Measurements from ENCODE around the gene TTC31. TPM values are rescaled to one million over a fixed set of nuclear protein-coding genes. Genes with fewer than 3 reads are reported as not detected.

The TTC31 gene
- total RNA-seq, 1 donor from 2014 or later: 32.2 TPM

DNA sequence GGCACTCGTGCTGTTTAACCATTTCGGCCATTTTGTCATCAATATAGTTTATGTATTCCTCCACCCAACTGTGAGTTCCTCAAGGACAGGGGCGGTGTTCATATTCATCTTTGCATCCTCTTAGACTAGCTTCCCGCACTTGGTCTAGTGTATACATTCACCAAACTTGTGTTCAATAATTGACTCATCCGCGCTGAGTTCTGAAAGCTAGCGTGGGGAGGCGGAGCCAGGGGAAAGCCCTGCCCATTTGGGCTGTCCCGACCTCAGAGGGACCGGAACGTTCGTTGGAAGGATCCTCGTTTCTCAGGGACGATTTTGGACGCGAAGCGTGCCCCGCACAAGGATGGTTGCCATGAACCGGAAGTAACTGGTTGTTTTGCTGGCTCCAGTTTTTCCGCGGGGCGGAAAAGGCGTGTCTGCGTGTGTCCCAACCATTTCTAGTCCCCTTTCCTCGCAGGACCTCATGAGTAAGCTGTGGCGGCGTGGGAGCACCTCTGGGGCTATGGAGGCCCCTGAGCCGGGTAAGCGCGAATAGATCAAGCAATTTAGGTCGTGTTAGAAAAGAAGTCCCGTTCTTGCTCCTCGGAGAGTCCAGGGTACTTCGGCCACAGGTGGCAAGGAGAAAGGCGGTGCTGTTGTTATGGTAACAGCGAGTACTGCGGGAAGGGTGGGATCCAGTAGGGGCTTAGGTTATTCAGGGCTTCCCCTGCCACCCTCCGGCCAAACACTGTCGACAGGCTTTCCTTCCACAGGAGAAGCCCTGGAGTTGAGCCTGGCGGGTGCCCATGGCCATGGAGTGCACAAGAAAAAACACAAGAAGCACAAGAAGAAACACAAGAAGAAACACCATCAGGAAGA is 28.0 kb upstream of the TTC31 start, which contains the start of gene INO80B:
INO80B (plus strand) TSS at position 434 of the 858 bp plus-strand sequence; CDS start at position 464, 30 bp downstream.
- no peaks in the 10 kb centered on the region for H3K36me3 Mint-ChIP-seq (ENCODE audit: insufficient read depth)
- peak within 1 kb of the TSS; percentile 96 for H3K27ac Mint-ChIP-seq
- DNase-seq (ENCODE audit: low spot score, unreplicated experiment): peak; percentile 93
- H3K4me1 Mint-ChIP-seq (ENCODE audit: low read depth): peaks cover 33% of the 10 kb centered on the region
- no peaks in the 10 kb centered on the region for H3K9me3 Mint-ChIP-seq (ENCODE audit: low read depth)
- TF ChIP-seq, protein P1, sequence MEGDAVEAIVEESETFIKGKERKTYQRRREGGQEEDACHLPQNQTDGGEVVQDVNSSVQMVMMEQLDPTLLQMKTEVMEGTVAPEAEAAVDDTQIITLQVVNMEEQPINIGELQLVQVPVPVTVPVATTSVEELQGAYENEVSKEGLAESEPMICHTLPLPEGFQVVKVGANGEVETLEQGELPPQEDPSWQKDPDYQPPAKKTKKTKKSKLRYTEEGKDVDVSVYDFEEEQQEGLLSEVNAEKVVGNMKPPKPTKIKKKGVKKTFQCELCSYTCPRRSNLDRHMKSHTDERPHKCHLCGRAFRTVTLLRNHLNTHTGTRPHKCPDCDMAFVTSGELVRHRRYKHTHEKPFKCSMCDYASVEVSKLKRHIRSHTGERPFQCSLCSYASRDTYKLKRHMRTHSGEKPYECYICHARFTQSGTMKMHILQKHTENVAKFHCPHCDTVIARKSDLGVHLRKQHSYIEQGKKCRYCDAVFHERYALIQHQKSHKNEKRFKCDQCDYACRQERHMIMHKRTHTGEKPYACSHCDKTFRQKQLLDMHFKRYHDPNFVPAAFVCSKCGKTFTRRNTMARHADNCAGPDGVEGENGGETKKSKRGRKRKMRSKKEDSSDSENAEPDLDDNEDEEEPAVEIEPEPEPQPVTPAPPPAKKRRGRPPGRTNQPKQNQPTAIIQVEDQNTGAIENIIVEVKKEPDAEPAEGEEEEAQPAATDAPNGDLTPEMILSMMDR (IDR thresholded peaks at IDR 0.05; ENCODE audit: unreplicated experiment): no peak
- H3K27me3 Mint-ChIP-seq: peaks cover 4% of the 10 kb centered on the region
- peak within 1 kb of the TSS; percentile 89 for H3K4me3 Mint-ChIP-seq (ENCODE audit: low read depth)

DNA sequence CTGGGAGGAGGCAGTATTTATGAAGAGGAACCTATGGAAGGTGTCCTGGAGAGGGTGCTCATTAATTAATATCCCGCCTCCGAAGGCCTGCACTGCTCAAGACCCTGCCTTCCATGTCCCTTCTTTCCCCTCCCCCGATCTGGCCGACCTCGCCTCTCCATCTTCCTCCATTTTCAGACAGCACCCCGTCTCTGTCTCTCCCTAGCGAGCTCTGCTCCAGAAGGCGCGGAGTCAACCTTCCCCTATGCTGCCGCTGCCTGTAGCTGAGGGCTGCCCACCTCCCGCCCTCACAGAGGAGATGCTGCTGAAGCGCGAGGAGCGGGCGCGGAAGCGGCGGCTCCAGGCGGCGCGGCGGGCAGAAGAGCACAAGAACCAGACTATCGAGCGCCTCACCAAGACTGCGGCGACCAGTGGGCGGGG is 25.7 kb upstream of the TTC31 start:
- peaks cover 33% of the 10 kb centered on the region for H3K4me1 Mint-ChIP-seq (ENCODE audit: low read depth)
- H3K27me3 Mint-ChIP-seq: peaks cover 4% of the 10 kb centered on the region
- no peaks in the 10 kb centered on the region for H3K9me3 Mint-ChIP-seq (ENCODE audit: low read depth)
- peak overlapping the region; percentile 89 for H3K4me3 Mint-ChIP-seq (ENCODE audit: low read depth)
- H3K36me3 Mint-ChIP-seq (ENCODE audit: insufficient read depth): peaks cover 1% of the 10 kb centered on the region
- peak overlapping the region; percentile 96 for H3K27ac Mint-ChIP-seq
- no peak for DNase-seq (ENCODE audit: low spot score, unreplicated experiment)
- TF ChIP-seq, protein P1 (IDR thresholded peaks at IDR 0.05; ENCODE audit: unreplicated experiment): no peak

DNA sequence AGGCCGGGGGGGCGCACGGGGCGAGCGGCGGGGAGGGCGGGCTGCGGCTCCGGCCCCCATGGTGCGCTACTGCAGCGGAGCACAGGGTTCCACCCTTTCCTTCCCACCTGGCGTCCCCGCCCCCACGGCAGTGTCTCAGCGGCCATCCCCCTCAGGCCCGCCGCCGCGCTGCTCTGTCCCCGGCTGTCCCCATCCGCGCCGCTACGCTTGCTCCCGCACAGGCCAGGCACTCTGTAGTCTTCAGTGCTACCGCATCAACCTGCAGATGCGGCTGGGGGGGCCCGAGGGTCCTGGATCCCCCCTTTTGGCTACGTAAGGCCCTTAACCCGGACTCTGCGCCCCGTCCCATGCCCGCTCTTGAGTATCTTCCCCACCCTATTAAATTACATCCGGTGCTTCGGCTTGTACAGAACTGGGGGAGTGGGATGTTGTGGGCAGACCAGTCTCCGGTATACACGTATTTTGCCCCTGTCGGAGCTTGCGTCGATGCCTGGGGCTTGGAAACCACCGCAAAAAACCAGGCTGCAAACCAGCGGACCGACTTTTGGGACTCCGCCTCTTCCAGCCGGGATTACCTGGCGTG is 25.2 kb upstream of the TTC31 start:
- peak overlapping the region; percentile 89 for H3K4me3 Mint-ChIP-seq (ENCODE audit: low read depth)
- peaks cover 1% of the 10 kb centered on the region for H3K36me3 Mint-ChIP-seq (ENCODE audit: insufficient read depth)
- peaks cover 4% of the 10 kb centered on the region for H3K27me3 Mint-ChIP-seq
- peak; percentile 67 for DNase-seq (ENCODE audit: low spot score, unreplicated experiment)
- H3K4me1 Mint-ChIP-seq (ENCODE audit: low read depth): peaks cover 33% of the 10 kb centered on the region
- H3K9me3 Mint-ChIP-seq (ENCODE audit: low read depth): no peaks in the 10 kb centered on the region
- TF ChIP-seq, protein P1 (IDR thresholded peaks at IDR 0.05; ENCODE audit: unreplicated experiment): no peak
- peak overlapping the region; percentile 99 for H3K27ac Mint-ChIP-seq

DNA sequence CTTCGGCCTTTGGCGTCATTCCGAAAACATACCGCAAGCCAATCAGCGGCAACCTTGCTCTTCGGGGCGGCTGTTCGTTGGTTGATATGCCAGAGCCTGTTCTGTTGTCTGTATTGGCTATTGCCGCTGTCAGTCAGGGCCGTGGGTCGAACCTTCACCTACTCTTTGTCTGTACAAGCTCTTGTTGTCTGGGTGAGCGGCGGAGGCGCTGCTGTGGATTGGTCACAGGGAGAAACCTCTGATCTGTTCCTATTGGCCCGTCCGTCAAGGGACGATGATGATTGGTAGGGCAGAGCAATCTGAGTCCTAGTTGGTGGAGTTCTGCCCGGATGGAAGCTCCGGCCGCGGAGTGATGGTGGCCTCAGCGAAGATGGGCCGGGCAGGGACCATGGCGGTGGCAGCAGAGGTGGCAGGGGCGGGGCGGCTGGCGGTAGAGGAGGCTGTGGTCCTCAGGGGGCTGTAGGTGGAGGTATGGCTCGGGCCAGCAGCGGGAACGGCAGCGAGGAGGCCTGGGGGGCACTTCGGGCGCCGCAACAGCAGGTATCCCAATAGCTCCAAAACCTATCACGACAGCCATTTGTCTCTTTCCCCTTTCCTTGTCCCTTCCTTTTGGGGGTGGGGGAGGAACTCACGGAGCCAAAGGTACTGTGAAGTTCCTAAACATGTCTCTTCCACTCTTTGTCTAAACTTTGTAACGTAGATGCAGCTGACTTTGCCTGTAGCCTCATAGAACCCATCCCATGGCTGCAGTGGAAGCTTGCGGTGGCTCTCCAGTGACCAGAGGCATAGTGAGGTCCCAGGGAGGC is 24.5 kb upstream of the TTC31 start, which contains the start of gene WBP1:
WBP1 (plus strand) TSS at position 307 of the 806 bp plus-strand sequence; CDS start at position 472, 165 bp downstream.
- peak within 1 kb of the TSS; percentile 99 for H3K27ac Mint-ChIP-seq
- peaks cover 1% of the 10 kb centered on the region for H3K36me3 Mint-ChIP-seq (ENCODE audit: insufficient read depth)

More for the DNA sequence above, 24.5 kb upstream of the TTC31 start, which contains the start of gene WBP1:
- peak; percentile 98 for DNase-seq (ENCODE audit: low spot score, unreplicated experiment)
- peaks cover 36% of the 10 kb centered on the region for H3K4me1 Mint-ChIP-seq (ENCODE audit: low read depth)
- H3K4me3 Mint-ChIP-seq (ENCODE audit: low read depth): peak within 1 kb of the TSS; percentile 89
- no peaks in the 10 kb centered on the region for H3K27me3 Mint-ChIP-seq
- no peaks in the 10 kb centered on the region for H3K9me3 Mint-ChIP-seq (ENCODE audit: low read depth)
- TF ChIP-seq, protein P1 (IDR thresholded peaks at IDR 0.05; ENCODE audit: unreplicated experiment): no peak

All from progenitor cell of endocrine pancreas (in vitro differentiated cells).